Astrocyte (in vitro differentiated cells and primary cell): ENCODE data around the gene TOR4A.

Experiments
- EZH2 ChIP-seq: IDR thresholded peaks from 2 replicates; pipeline ENCODE4 v1.6.1; 2012; ENCODE audit warnings: mild to moderate bottlenecking, low read length, inconsistent platforms; ENCODE audit not compliant: insufficient read depth
- TF ChIP-seq, protein P1 (sequence below): IDR thresholded peaks from 2 replicates; pipeline ENCODE4 v1.5.1; 2011; ENCODE audit warnings: low read depth, mild to moderate bottlenecking, inconsistent platforms, low read length, moderate library complexity; ENCODE audit not compliant: insufficient read depth

DNA sequence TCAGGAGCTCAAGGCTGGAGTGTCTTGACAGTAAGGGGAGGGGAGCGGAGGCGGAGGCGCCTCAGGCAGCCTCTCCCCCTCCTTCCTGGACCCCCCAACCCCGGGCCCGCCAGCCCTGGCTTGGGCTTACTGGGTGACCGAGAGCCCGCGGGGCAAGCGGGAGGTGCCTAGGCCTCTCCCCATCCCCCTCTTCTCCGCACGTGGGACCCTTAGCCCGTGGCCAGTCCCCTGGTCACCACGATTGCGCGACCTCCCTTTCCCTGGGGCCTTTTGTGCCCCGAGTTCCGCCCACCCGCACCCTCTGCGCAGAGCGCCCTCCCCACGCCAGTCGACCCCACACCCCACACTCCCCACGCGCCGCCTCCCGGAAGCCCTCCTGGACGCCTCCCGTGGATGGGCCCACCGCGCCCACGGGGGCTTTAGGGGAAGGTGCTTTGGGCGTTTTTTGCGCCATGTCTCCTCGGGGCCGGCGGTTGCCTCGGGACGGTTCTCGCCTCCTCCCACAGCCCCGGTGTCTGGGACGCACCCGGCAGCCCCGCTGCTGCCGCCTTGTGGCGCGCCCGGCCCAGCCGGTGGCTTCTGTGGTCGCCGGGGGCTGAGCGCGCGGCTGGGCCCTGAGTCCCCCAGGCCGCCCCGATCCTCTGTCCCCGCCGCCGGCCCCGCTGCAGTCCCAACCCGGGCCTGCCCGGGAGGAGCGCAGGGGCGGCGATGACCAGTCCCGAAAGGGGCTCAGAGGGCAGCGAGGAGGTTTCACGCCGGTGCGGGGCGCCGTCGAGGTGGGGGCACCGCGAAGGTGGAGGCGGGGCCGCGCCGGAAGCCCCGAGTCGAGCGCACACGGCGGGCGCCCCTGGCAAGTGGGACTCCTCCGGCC, 3.2 kb downstream of the TOR4A start:
- TF ChIP-seq, protein P1, sequence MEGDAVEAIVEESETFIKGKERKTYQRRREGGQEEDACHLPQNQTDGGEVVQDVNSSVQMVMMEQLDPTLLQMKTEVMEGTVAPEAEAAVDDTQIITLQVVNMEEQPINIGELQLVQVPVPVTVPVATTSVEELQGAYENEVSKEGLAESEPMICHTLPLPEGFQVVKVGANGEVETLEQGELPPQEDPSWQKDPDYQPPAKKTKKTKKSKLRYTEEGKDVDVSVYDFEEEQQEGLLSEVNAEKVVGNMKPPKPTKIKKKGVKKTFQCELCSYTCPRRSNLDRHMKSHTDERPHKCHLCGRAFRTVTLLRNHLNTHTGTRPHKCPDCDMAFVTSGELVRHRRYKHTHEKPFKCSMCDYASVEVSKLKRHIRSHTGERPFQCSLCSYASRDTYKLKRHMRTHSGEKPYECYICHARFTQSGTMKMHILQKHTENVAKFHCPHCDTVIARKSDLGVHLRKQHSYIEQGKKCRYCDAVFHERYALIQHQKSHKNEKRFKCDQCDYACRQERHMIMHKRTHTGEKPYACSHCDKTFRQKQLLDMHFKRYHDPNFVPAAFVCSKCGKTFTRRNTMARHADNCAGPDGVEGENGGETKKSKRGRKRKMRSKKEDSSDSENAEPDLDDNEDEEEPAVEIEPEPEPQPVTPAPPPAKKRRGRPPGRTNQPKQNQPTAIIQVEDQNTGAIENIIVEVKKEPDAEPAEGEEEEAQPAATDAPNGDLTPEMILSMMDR: no peak
- no peak for TF ChIP-seq EZH2
